ENCODE measurements around the gene RAPGEF5.

RAPGEF5 gene

GRCh38 chr7:22377703-22378102 is 20.7 kb upstream of the RAPGEF5 start:
- no peak for DNase-seq (ENCODE audit: low read depth in 2 of 2)

- no peak for DNase-seq (ENCODE audit: low read depth in 2 of 2)
These were observed 18.6 kb upstream of the RAPGEF5 start for GRCh38 chr7:22375359-22376048.

GRCh38 chr7:22373911-22374310 is 17.0 kb upstream of the RAPGEF5 start:
- DNase-seq (ENCODE audit: low read depth in 2 of 2) = no peak

- no peak for DNase-seq (ENCODE audit: low read depth in 2 of 2)
These were observed 16.4 kb upstream of the RAPGEF5 start for GRCh38 chr7:22373388-22373787.

GRCh38 chr7:22372863-22373262 is 15.9 kb upstream of the RAPGEF5 start:
- no peak for DNase-seq (ENCODE audit: low read depth in 2 of 2)

- DNase-seq (ENCODE audit: low read depth in 2 of 2) = no peak
These were observed 14.9 kb upstream of the RAPGEF5 start for GRCh38 chr7:22371878-22372277.

GRCh38 chr7:22364900-22365299 is 7.9 kb upstream of the RAPGEF5 start:
- no peak for DNase-seq (ENCODE audit: low read depth in 2 of 2)

GRCh38 chr7:22363756-22364422 is 6.9 kb upstream of the RAPGEF5 start:
- DNase-seq (ENCODE audit: low read depth in 2 of 2) = no peak

GRCh38 chr7:22361795-22362194 is 4.8 kb upstream of the RAPGEF5 start:
- no peak for DNase-seq (ENCODE audit: low read depth in 2 of 2)

- no peak for DNase-seq (ENCODE audit: low read depth in 2 of 2)
These were observed 4.4 kb upstream of the RAPGEF5 start for GRCh38 chr7:22361320-22361719.

- DNase-seq (ENCODE audit: low read depth in 2 of 2) = no peak
These were observed 2.1 kb upstream of the RAPGEF5 start for GRCh38 chr7:22358820-22359697.

- no peak for DNase-seq (ENCODE audit: low read depth in 2 of 2)
These were observed 589 bp upstream of the RAPGEF5 start for GRCh38 chr7:22357311-22358175.

- no peak for DNase-seq (ENCODE audit: low read depth in 2 of 2)
These were observed 803 bp downstream of the RAPGEF5 start for GRCh38 chr7:22356010-22356691.

GRCh38 chr7:22355620-22356009 is 1.3 kb downstream of the RAPGEF5 start:
- DNase-seq (ENCODE audit: low read depth in 2 of 2) = no peak

GRCh38 chr7:22354462-22354861 is 2.5 kb downstream of the RAPGEF5 start:
- DNase-seq (ENCODE audit: low read depth in 2 of 2) = no peak

- no peak for DNase-seq (ENCODE audit: low read depth in 2 of 2)
These were observed 4.1 kb downstream of the RAPGEF5 start for GRCh38 chr7:22352887-22353286.

GRCh38 chr7:22351878-22352277 is 5.1 kb downstream of the RAPGEF5 start:
- no peak for DNase-seq (ENCODE audit: low read depth in 2 of 2)

GRCh38 chr7:22351329-22351692 is 5.6 kb downstream of the RAPGEF5 start:
- DNase-seq (ENCODE audit: low read depth in 2 of 2) = no peak

- DNase-seq (ENCODE audit: low read depth in 2 of 2) = no peak
These were observed 6.3 kb downstream of the RAPGEF5 start for GRCh38 chr7:22350466-22351328.

- DNase-seq (ENCODE audit: low read depth in 2 of 2) = no peak
These were observed 8.6 kb downstream of the RAPGEF5 start for GRCh38 chr7:22348379-22348778.

All from stimulated activated CD8-positive, alpha-beta memory T cell treated with anti-CD3 and anti-CD28 coated beads, Interleukin-15, amount 100 ng/mL, for 48 hours (primary cell).